T-helper 17 cell (primary cell): ENCODE measurements around the gene EP400. TPM values are rescaled to one million over a fixed set of nuclear protein-coding genes. Genes with fewer than 3 reads are reported as not detected.
A peak's percentile ranks its signal among the peaks of the same experiment; 100 is the strongest.

Experiments used
- ATAC-seq: fragments of 150-1000 bp; cut with Tn5 transposase; 2 replicates; pipeline ENCODE4 v1.10.0; 2021; ENCODE audit warnings: mild to moderate bottlenecking, moderate library complexity
- DNase-seq, 3 donors: peaks; one replicate each; pipeline versions ENCODE4 v3.0.0 to v3.0.0-alpha.2; 2020 to 2021
- H3K9me3 ChIP-seq: one replicate; pipeline ENCODE4 v1.7.0; 2013; ENCODE audit warnings: low read length, mild to moderate bottlenecking; ENCODE audit not compliant: control insufficient read depth, poor library complexity, severe bottlenecking
- H3K27ac Mint-ChIP-seq: one replicate; pipeline ENCODE4 v1.8.0; 2022; ENCODE audit warnings: mild to moderate bottlenecking, moderate library complexity, mixed read lengths
- H3K27me3 Mint-ChIP-seq: one replicate; pipeline ENCODE4 v1.8.0; 2022; ENCODE audit warnings: mixed read lengths
- H3K36me3 Mint-ChIP-seq: one replicate; pipeline ENCODE4 v1.8.0; 2022; ENCODE audit warnings: low read depth, mixed read lengths
- H3K4me1 Mint-ChIP-seq: one replicate; pipeline ENCODE4 v1.8.0; 2022; ENCODE audit warnings: mild to moderate bottlenecking, mixed read lengths
- H3K4me3 Mint-ChIP-seq: one replicate; pipeline ENCODE4 v1.8.0; 2022; ENCODE audit warnings: mild to moderate bottlenecking, moderate library complexity, mixed read lengths
- total RNA-seq, 4 donors: library from RNA in 2 of 4; stranded (reverse) in 2 of 4; gene quantifications; one replicate each; pipeline ENCODE4 v1.2.3 and lab custom pipeline; 2022 to 2026

EP400 gene
- total RNA-seq, 2 donors from 2014 or later = 67.4 to 79.0 TPM

DNA sequence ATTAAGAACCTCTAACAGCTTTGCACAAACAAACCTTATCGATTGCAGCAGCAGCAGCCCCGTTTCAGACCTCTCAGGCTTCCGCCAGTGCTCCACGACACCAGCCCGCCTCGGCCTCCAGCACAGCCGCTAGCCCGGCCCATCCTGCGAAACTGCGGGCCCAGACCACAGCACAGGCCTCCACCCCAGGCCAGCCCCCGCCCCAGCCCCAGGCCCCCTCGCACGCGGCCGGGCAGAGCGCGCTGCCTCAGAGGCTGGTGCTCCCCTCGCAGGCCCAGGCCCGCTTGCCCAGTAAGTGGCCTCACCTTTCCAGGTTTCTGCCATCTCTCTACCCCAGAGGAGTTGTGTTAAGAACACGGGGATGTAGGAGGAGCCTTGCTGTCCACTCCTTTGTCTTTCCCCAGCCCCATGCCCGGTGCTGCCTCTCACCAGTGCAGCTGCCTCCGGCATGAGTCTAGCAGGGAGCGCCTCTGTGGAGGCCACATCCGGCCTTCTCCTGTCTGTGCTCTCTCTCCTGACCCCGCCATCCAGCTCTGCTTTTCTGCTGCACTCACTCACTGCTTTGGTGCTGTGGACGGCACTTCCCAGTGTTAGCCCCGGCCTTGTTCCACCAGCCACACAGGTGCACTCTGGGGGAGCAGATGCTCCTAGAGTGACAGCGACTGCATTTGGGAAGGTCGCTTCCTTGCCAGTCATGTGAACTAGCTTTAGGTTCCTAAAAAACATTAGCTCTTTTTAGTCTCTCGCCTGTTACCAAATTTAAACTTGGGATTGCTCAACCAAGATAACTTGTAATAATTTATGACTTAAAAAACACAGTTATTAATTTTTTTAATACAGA, 71.5 kb downstream of the EP400 start:
- no peak for DNase-seq
- Mint-ChIP-seq H3K36me3 (peaks cover 6% of the 10 kb centered on the region), H3K27me3 (no peaks in the 10 kb centered on the region), H3K4me1 (peaks cover 2% of the 10 kb centered on the region), H3K27ac (no peak overlapping the region), H3K4me3 (no peak overlapping the region)
- ATAC-seq = no peak
- no peaks in the 10 kb centered on the region for H3K9me3 ChIP-seq

- H3K9me3 ChIP-seq = no peaks in the 10 kb centered on the region
- Mint-ChIP-seq H3K27ac (no peak overlapping the region), H3K4me1 (no peaks in the 10 kb centered on the region), H3K4me3 (no peak overlapping the region), H3K27me3 (no peaks in the 10 kb centered on the region), H3K36me3 (peaks cover 6% of the 10 kb centered on the region)
- ATAC-seq (no peak), DNase-seq (no peak)
These were observed 72.2 kb downstream of the EP400 start for GRCh38 chr12:132021965-132022364.

GRCh38 chr12:132023658-132024057, 73.9 kb downstream of the EP400 start:
- no peak for ATAC-seq
- no peaks in the 10 kb centered on the region for H3K27me3 Mint-ChIP-seq
- H3K4me1 Mint-ChIP-seq = peaks cover 4% of the 10 kb centered on the region
- H3K9me3 ChIP-seq = no peaks in the 10 kb centered on the region
- H3K27ac Mint-ChIP-seq = no peak overlapping the region
- H3K4me3 Mint-ChIP-seq = no peak overlapping the region
- H3K36me3 Mint-ChIP-seq = peaks cover 11% of the 10 kb centered on the region
- no peak for DNase-seq

GRCh38 chr12:132024758-132025157, 75.0 kb downstream of the EP400 start:
- ATAC-seq (no peak), DNase-seq (no peak)
- Mint-ChIP-seq H3K4me3 (no peak overlapping the region), H3K4me1 (peaks cover 4% of the 10 kb centered on the region), H3K27ac (peak overlapping the region; percentile 66), H3K36me3 (peaks cover 11% of the 10 kb centered on the region), H3K27me3 (no peaks in the 10 kb centered on the region)
- no peaks in the 10 kb centered on the region for H3K9me3 ChIP-seq

- DNase-seq (no peak), ATAC-seq (no peak)
- Mint-ChIP-seq H3K4me1 (peaks cover 4% of the 10 kb centered on the region), H3K27me3 (no peaks in the 10 kb centered on the region), H3K4me3 (no peak overlapping the region), H3K36me3 (peaks cover 7% of the 10 kb centered on the region), H3K27ac (no peak overlapping the region)
- no peaks in the 10 kb centered on the region for H3K9me3 ChIP-seq
These were observed 75.8 kb downstream of the EP400 start for GRCh38 chr12:132025526-132025925.

- Mint-ChIP-seq H3K27ac (no peak overlapping the region), H3K27me3 (no peaks in the 10 kb centered on the region), H3K36me3 (peaks cover 7% of the 10 kb centered on the region), H3K4me1 (peaks cover 4% of the 10 kb centered on the region), H3K4me3 (no peak overlapping the region)
- no peaks in the 10 kb centered on the region for H3K9me3 ChIP-seq
- DNase-seq (no peak), ATAC-seq (no peak)
These were observed 76.5 kb downstream of the EP400 start for GRCh38 chr12:132026061-132026795.

DNA sequence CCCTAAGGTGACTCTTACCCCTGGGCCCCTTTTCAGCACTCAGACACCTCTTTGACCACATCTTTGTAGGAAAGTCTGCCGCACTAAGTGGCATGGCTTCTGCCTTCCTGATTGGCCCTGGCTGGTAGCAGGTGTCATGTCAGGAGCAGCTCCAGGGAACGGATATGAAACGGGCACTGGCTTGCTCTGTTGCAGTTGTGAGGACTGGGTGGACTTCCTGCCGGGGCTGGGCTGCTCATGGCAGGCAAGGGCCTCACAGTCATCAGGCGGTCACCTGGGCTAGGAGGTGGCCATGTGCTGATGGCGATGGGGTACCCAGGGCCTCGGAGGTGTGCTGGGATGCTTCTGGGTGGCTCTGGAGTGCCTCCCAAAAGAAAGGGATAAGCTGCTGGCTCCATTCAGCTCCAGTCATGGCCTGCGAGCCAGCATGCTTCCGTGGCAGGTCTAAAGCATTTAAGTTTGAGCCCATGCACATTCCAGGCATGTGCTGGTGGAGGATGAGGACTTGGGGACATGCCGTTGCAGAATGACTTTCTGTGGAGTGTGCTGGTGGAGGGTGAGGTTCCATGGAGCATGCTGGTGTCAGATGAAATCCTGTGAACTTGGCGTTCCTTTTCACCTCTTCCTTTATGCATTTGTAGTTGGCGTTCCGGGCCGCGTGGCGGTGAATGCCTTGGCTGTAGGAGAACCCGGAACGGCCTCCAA, 77.2 kb downstream of the EP400 start:
- no peaks in the 10 kb centered on the region for H3K9me3 ChIP-seq
- Mint-ChIP-seq H3K36me3 (peaks cover 6% of the 10 kb centered on the region), H3K27me3 (no peaks in the 10 kb centered on the region), H3K4me3 (no peak overlapping the region), H3K4me1 (peaks cover 4% of the 10 kb centered on the region), H3K27ac (no peak overlapping the region)
- ATAC-seq (no peak), DNase-seq (no peak)

- no peak for DNase-seq
- Mint-ChIP-seq H3K27ac (no peak overlapping the region), H3K36me3 (peaks cover 8% of the 10 kb centered on the region), H3K4me3 (no peak overlapping the region), H3K27me3 (no peaks in the 10 kb centered on the region), H3K4me1 (peaks cover 4% of the 10 kb centered on the region)
- H3K9me3 ChIP-seq = no peaks in the 10 kb centered on the region
- no peak for ATAC-seq
These were observed 77.9 kb downstream of the EP400 start for GRCh38 chr12:132027636-132028035.

DNA sequence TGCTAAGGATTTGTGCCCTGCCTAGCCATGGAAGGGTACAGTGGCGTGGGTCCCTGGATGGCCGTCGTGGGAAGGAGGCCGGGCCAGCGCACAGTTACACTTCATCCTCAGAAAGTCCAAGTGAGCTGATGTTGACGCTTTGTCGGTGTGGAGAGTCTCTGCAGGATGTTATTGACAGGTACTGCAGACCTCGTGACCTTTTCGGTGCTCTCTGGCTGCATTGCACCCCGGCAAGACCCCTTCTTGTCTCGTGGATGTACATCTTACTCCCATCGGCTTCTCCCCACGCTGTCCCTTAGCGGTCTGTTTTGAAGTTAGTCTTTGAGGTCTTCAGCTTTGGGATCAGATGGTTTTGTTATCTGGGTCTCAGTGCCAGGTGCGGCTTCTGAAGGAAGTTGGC, 78.4 kb downstream of the EP400 start:
- ATAC-seq (no peak), DNase-seq (no peak)
- Mint-ChIP-seq H3K27me3 (no peaks in the 10 kb centered on the region), H3K4me3 (no peak overlapping the region), H3K4me1 (peaks cover 4% of the 10 kb centered on the region), H3K27ac (no peak overlapping the region), H3K36me3 (peaks cover 8% of the 10 kb centered on the region)
- no peaks in the 10 kb centered on the region for H3K9me3 ChIP-seq

DNA sequence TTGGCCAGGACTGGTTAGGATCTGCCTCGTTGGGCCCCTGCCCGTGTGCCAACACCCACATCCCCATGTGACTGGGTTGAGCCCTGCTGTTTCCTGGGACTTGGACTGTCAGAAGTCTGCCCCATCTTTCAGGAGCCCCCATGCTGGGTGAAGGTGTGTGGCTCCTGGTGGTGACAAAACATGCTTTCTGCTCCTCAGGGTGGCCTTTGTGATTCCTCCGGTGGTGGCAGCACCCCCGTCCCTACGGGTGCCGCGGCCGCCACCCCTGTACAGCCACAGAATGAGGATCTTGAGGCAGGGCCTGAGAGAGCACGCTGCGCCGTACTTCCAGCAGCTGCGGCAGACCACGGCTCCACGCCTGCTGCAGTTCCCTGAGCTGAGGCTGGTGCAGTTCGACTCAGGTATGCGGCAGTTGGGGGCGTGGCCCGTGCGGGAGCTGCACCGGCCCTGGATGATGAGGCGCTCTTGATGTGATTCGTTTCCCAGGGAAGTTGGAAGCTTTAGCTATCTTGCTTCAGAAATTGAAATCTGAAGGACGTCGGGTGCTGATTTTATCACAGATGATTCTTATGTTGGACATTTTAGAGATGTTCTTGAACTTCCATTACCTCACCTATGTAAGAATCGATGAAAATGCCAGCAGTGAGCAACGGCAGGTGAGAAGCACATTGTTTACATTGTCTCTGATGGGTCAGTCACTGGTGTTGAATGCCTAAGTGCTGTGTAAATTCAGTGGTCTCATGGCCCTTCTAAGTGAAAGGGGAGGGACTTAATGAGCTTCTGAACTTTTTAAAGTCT, 80.0 kb downstream of the EP400 start:
- H3K4me3 Mint-ChIP-seq = no peak overlapping the region

GRCh38 chr12:132030367-132031038, 80.8 kb downstream of the EP400 start:
- H3K4me3 Mint-ChIP-seq = no peak overlapping the region
- DNase-seq (no peak), ATAC-seq (no peak)
- no peaks in the 10 kb centered on the region for H3K27me3 Mint-ChIP-seq
- no peak overlapping the region for H3K27ac Mint-ChIP-seq
- H3K36me3 Mint-ChIP-seq = peaks cover 11% of the 10 kb centered on the region
- H3K9me3 ChIP-seq = no peaks in the 10 kb centered on the region
- peaks cover 8% of the 10 kb centered on the region for H3K4me1 Mint-ChIP-seq

More for the DNA sequence above, 80.0 kb downstream of the EP400 start:
- H3K27ac Mint-ChIP-seq = no peak overlapping the region
- peaks cover 10% of the 10 kb centered on the region for H3K36me3 Mint-ChIP-seq
- DNase-seq (no peak), ATAC-seq (no peak)
- no peaks in the 10 kb centered on the region for H3K27me3 Mint-ChIP-seq
- H3K4me1 Mint-ChIP-seq = peaks cover 6% of the 10 kb centered on the region
- no peaks in the 10 kb centered on the region for H3K9me3 ChIP-seq

DNA sequence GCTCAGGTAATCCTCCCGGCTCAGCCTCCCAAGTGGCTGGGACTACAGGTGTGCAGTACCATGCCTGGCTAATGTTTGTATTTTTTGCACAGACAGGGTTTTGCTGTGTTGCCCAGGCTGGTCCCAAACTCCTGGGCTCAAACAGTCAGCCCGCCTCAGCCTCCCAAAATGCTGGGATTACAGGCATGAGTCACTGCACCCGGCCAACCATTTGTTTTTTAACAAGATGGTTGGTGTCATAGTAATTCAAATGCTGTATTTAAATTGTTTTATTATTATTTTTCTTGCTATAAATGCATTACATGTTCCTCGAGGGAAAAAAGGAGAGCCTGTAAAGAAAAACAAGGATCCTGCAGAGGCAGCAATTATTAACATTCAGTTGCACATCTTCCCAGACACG, 83.9 kb downstream of the EP400 start:
- Mint-ChIP-seq H3K4me1 (peaks cover 4% of the 10 kb centered on the region), H3K27me3 (no peaks in the 10 kb centered on the region), H3K36me3 (peaks cover 7% of the 10 kb centered on the region), H3K4me3 (no peak overlapping the region), H3K27ac (no peak overlapping the region)
- ATAC-seq (no peak), DNase-seq (no peak)
- no peaks in the 10 kb centered on the region for H3K9me3 ChIP-seq
